ENCODE measurements around the gene SMPX.
"Not testable (repeated sequence)": the region's sequence is repeated elsewhere in the genome, so short reads cannot be mapped to it uniquely, and the experiment has no call there.

Gene SMPX

GRCh38 chrX:21757960-21758359 is at the start of gene SMPX:
Gene SMPX (minus strand): TSS chrX:21758116. CDS start chrX:21754290, 3,826 bp downstream.
- DNase-seq (ENCODE audit: low spot score): no peak

GRCh38 chrX:21806691-21807090 is 48.8 kb upstream of the SMPX start:
- no peak for DNase-seq (ENCODE audit: low spot score)

GRCh38 chrX:21802839-21803238 is 44.9 kb upstream of the SMPX start:
- no peak for DNase-seq (ENCODE audit: low spot score)

GRCh38 chrX:21802054-21802670 is 44.2 kb upstream of the SMPX start:
- DNase-seq (ENCODE audit: low spot score): no peak

- DNase-seq (ENCODE audit: low spot score): no peak
These were observed 42.4 kb upstream of the SMPX start for GRCh38 chrX:21800344-21800770.

- no peak for DNase-seq (ENCODE audit: low spot score)
These were observed 41.9 kb upstream of the SMPX start for GRCh38 chrX:21799767-21800166.

GRCh38 chrX:21798677-21799219 is 40.8 kb upstream of the SMPX start:
- no peak for DNase-seq (ENCODE audit: low spot score)

GRCh38 chrX:21781976-21782375 is 24.1 kb upstream of the SMPX start:
- no peak for DNase-seq (ENCODE audit: low spot score)

GRCh38 chrX:21781525-21781924 is 23.6 kb upstream of the SMPX start:
- DNase-seq (ENCODE audit: low spot score): no peak

- DNase-seq (ENCODE audit: low spot score): no peak
These were observed 21.2 kb upstream of the SMPX start for GRCh38 chrX:21779095-21779494.

- no peak for DNase-seq (ENCODE audit: low spot score)
These were observed 20.3 kb upstream of the SMPX start for GRCh38 chrX:21778236-21778635.

- DNase-seq (ENCODE audit: low spot score): not testable (repeated sequence)
These were observed 17.2 kb upstream of the SMPX start for GRCh38 chrX:21775128-21775527.

GRCh38 chrX:21773036-21773435 is 15.1 kb upstream of the SMPX start:
- not testable (repeated sequence) for DNase-seq (ENCODE audit: low spot score)

- DNase-seq (ENCODE audit: low spot score): no peak
These were observed 12.9 kb upstream of the SMPX start for GRCh38 chrX:21770631-21771321.

GRCh38 chrX:21766101-21766500 is 8.2 kb upstream of the SMPX start:
- no peak for DNase-seq (ENCODE audit: low spot score)

GRCh38 chrX:21764008-21764407 is 6.1 kb upstream of the SMPX start:
- no peak for DNase-seq (ENCODE audit: low spot score)

- DNase-seq (ENCODE audit: low spot score): no peak
These were observed 572 bp upstream of the SMPX start for GRCh38 chrX:21758488-21758887.

GRCh38 chrX:21756785-21757529 is 959 bp downstream of the SMPX start:
- no peak for DNase-seq (ENCODE audit: low spot score)

- DNase-seq (ENCODE audit: low spot score): no peak
These were observed 8.0 kb downstream of the SMPX start for GRCh38 chrX:21749924-21750323.

- no peak for DNase-seq (ENCODE audit: low spot score)
These were observed 9.7 kb downstream of the SMPX start for GRCh38 chrX:21748235-21748634.

GRCh38 chrX:21747558-21747957 is 10.4 kb downstream of the SMPX start:
- peak; percentile 86 for DNase-seq (ENCODE audit: low spot score)

GRCh38 chrX:21745756-21746155 is 12.2 kb downstream of the SMPX start:
- peak; percentile 14 for DNase-seq (ENCODE audit: low spot score)

GRCh38 chrX:21744721-21745120 is 13.2 kb downstream of the SMPX start:
- no peak for DNase-seq (ENCODE audit: low spot score)

Measured in pons (tissue), 1 donor.